Heart right ventricle (tissue), 16 donors: ENCODE data around the gene NSD2. TPM values are rescaled to one million over a fixed set of nuclear protein-coding genes. Genes with fewer than 3 reads are reported as not detected.

Source experiments
- ATAC-seq, 8 donors: fragments of 200-7000 bp; cut with Tn5 transposase; one replicate each; pipeline ENCODE4 v1.9.1; 2020; ENCODE audit warnings: mild to moderate bottlenecking in 8 of 8, moderate library complexity in 8 of 8, moderate number of reproducible peaks in 1 of 8
- DNase-seq, 2 donors: peaks; one replicate each; pipeline ENCODE4 v3.0.0-alpha.2; 2020
- H3K27ac ChIP-seq, 10 donors: fragments of 200-600 bp; sonication (generic) in 2 of 10; one replicate each; pipeline versions ENCODE4 v1.5.0 to v1.8.0; 2020 to 2022; ENCODE audit warnings: mild to moderate bottlenecking in 3 of 10
- H3K27me3 ChIP-seq, 7 donors: fragments of 200-600 bp; one replicate each; pipeline ENCODE4 v1.8.0; 2021 to 2022; ENCODE audit warnings: mild to moderate bottlenecking in 2 of 7
- H3K36me3 ChIP-seq, 9 donors: fragments of 200-600 bp; sonication (generic) in 1 of 9; one replicate each; pipeline versions ENCODE4 v1.5.0 to v1.8.0; 2020 to 2022; ENCODE audit warnings: mild to moderate bottlenecking in 2 of 9
- H3K4me1 ChIP-seq, 9 donors: fragments of 200-600 bp; sonication (generic) in 1 of 9; one replicate each; pipeline versions ENCODE4 v1.5.0 to v1.8.0; 2020 to 2022; ENCODE audit warnings: mild to moderate bottlenecking in 4 of 9
- H3K4me3 ChIP-seq, 10 donors: fragments of 200-600 bp; sonication (generic) in 2 of 10; one replicate each; pipeline versions ENCODE4 v1.5.0 to v1.8.0; 2020 to 2022; ENCODE audit warnings: mild to moderate bottlenecking in 7 of 10, moderate library complexity in 2 of 10
- H3K9me3 ChIP-seq, 11 donors: fragments of 200-600 bp in 10 of 11; sonication (generic) in 2 of 11; one replicate each; pipeline versions ENCODE4 v1.5.0 to v1.8.0; 2013 to 2022; ENCODE audit warnings: mild to moderate bottlenecking in 2 of 11, control low read depth in 1 of 11, moderate library complexity in 1 of 11
- CTCF ChIP-seq, 9 donors: fragments of 200-600 bp; sonication (generic) in 2 of 9; IDR thresholded peaks; one replicate each; pipeline versions ENCODE4 v1.5.0 to v1.8.0; 2021 to 2022; ENCODE audit warnings: antibody characterized with exemption in 9 of 9, mild to moderate bottlenecking in 5 of 9, moderate library complexity in 1 of 9
- WGBS, 2 donors: extraction: QIAGEN DNeasy Blood & Tissue Kit; methylation state at CpG; one replicate each; pipeline ENCODE4 v1.1.7; 2013; ENCODE audit warnings: inconsistent platforms in 1 of 2; 5-methylcytosine and 5-hydroxymethylcytosine counted together
- intact Hi-C, 10 donors: fragments of 100-400 bp; cut with DNase I; formaldehyde crosslinking; loops; one replicate each; pipeline versions ENCODE4 v1.11.1 to v1.14.2; 2022
- polyA plus RNA-seq, 2 donors: library from polyadenylated mRNA; stranded (reverse); fragments of 200-250 nt; gene quantifications; one replicate each; pipeline ENCODE4 v1.2.3, GENCODE V29; 2013
- total RNA-seq, 10 donors: library from RNA; stranded (reverse); fragmentation: NEBNext Ultra II Directional in 3 of 10; extraction: Animal tissue kit (Norgen Biotek cat#: 25700) in 3 of 10; gene quantifications; one replicate each; pipeline versions ENCODE4 v1.2.1 to v1.2.4, GENCODE V29; 2021 to 2023
- donor health status: Arrhythmogenic right ventricular cardiomyopathy.
- donor health status: ischemic (EF 13 %, LVEDD 7.1; RV severe dilation, severe dysfunction).
- donor health status: healthy with polysubstance abuse.
- donor health status: DM: no; HTN: yes; CAD: no.
- donor health status: DM: no; HTN: no; CAD: no.
- donor health status: ischemic (EF 25% LVEDD 6.9; RV normal size, moderate dysfunction).
- donor health status: ischemic (EF 25% LVEDD 5.7; RV mildly dilated, moderate dysfunction).
- donor health status: healthy.
- donor health status: DM: yes; HTN: yes; CAD: no.
- donor health status: Ischemic cardiomyopathy.
- donor health status: ischemic (EF 35%, LVEDD 5.7; RV mildly dilated, moderate dysfunction).
- donor health status: nonischemic (EF 11% LVEDD 7.7; RV severe dilation, severe dysfunction).
- donor health status: DM: yes; HTN: yes; CAD: no.
- donor health status: PGD.
- donor health status: ischemic (EF 29% LVEDD 5.4; RV normal size, mild dysfunction).
- donor health status: nonischemic (EF 23%, LVEDD 6.1; RV moderate dilation, normal function).

Gene NSD2
- total and polyA plus RNA-seq, 12 donors, result 7.7 to 64.4 (median 44.5) TPM

- ATAC-seq (peak in 7 of 8 donors; percentile 2 to 52 (median 9)), DNase-seq (peak in 1 of 2 donors; percentile 32)
- Histone ChIP-seq H3K27me3 (no peaks in the 10 kb centered on the region), H3K27ac (peak overlapping the region; percentile 11 to 93 (median 86)), H3K9me3 (no peaks in the 10 kb centered on the region), H3K4me1 (peaks cover 5 to 48% (median 39%) of the 10 kb centered on the region in 9 donors), H3K36me3 (no peaks in the 10 kb centered on the region), H3K4me3 (peak overlapping the region; percentile 68 to 95 (median 82))
- TF ChIP-seq CTCF (IDR thresholded peaks at IDR 0.05), result peak in 1 of 9 donors; percentile 2
- intact Hi-C loops, result loop anchor here in 8 of 10 donors (1.0 to 10.0 kb wide), 7 partner anchors 13 to 48 kb away; partner anchors contain the start of gene NSD2 (in 2 of the 8)
- 23 to 24% methylated on average over 32 of the region's 32 CpGs for WGBS, 2 donors
These were observed 14.1 kb upstream of the NSD2 start for GRCh38 chr4:1856943-1857699.

GRCh38 chr4:1857931-1858330 lies 13.3 kb upstream of the NSD2 start:
- ATAC-seq (no peak), DNase-seq (no peak)
- Histone ChIP-seq H3K9me3 (no peaks in the 10 kb centered on the region), H3K4me3 (no peak overlapping the region), H3K27ac (no peak overlapping the region), H3K36me3 (no peaks in the 10 kb centered on the region), H3K4me1 (peaks cover 5 to 47% (median 34%) of the 10 kb centered on the region in 9 donors), H3K27me3 (peaks cover 0 to 3% (median 0%) of the 10 kb centered on the region in 7 donors)
- 89 to 91% methylated on average over 5 of the region's 5 CpGs for WGBS, 2 donors
- no peak for TF ChIP-seq CTCF (IDR thresholded peaks at IDR 0.05)
- intact Hi-C loops, result loop anchor here in 8 of 10 donors (2.0 to 10.0 kb wide), 5 partner anchors 13 to 47 kb away; partner anchors contain the start of gene NSD2 (in 2 of the 8)

GRCh38 chr4:1859389-1859753 lies 11.8 kb upstream of the NSD2 start:
- Histone ChIP-seq H3K4me1 (peaks cover 5 to 35% (median 22%) of the 10 kb centered on the region in 9 donors), H3K27me3 (peaks cover 0 to 17% (median 11%) of the 10 kb centered on the region in 7 donors), H3K36me3 (no peaks in the 10 kb centered on the region), H3K27ac (no peak overlapping the region), H3K4me3 (no peak overlapping the region), H3K9me3 (no peaks in the 10 kb centered on the region)
- DNase-seq, result no peak
- no peak for TF ChIP-seq CTCF (IDR thresholded peaks at IDR 0.05)
- intact Hi-C loops, result loop anchor here in 5 of 10 donors (5.0 to 10.0 kb wide), 3 partner anchors 38 to 45 kb away; no protein-coding TSS in a partner anchor
- WGBS, 2 donors, result 86 to 89% methylated on average over 1 of the region's 1 CpG
- no peak for ATAC-seq

- 28 to 34% methylated on average over 33 to 45 of the region's 45 CpGs for WGBS, 2 donors
- Histone ChIP-seq H3K27ac (peak overlapping the region in 1 of 10 donors; percentile 34), H3K36me3 (no peaks in the 10 kb centered on the region), H3K4me3 (peak overlapping the region in 6 of 10 donors; percentile 21 to 42 (median 34)), H3K27me3 (peaks cover 0 to 42% (median 17%) of the 10 kb centered on the region in 7 donors), H3K4me1 (peaks cover 0 to 18% (median 5%) of the 10 kb centered on the region in 9 donors), H3K9me3 (no peaks in the 10 kb centered on the region)
- DNase-seq (no peak), ATAC-seq (peak in 1 of 8 donors; percentile 44)
- intact Hi-C loops, result no loop called here
- no peak for TF ChIP-seq CTCF (IDR thresholded peaks at IDR 0.05)
These were observed 8.9 kb upstream of the NSD2 start for GRCh38 chr4:1862055-1862911.
